ENCODE results near the gene GNB2.

The GNB2 gene

GRCh38 chr7:100629117-100629716 is 44.3 kb upstream of the GNB2 start:
- ChIA-PET CTCF (interaction anchor here (0.6 to 1.0 kb wide), 4 partner anchors 21 to 184 kb away, joined by 3 to 4 read pairs (median 4); no protein-coding TSS in a partner anchor), POLR2A (ENCODE audit: low non-redundant PET) (no interaction called here)
- TF ChIP-seq CTCF (conservative IDR thresholded peaks at IDR 0.05; ENCODE audit: low read depth) = peak; percentile 34; the same call in 1 of the 2 replicates
- DNase-seq (ENCODE audit: low spot score) = no peak
- peak overlapping the region; percentile 19 for H3K27ac ChIP-seq

- TF ChIP-seq CTCF (conservative IDR thresholded peaks at IDR 0.05; ENCODE audit: low read depth) = no peak
- ChIA-PET POLR2A (ENCODE audit: low non-redundant PET) (no interaction called here), CTCF (interaction anchor here (0.5 to 1.0 kb wide), 3 partner anchors 9 to 90 kb away, joined by 4 to 7 read pairs (median 5); partner anchors contain the start of gene EPO)
- DNase-seq (ENCODE audit: low spot score) = no peak
- peak overlapping the region; percentile 19 for H3K27ac ChIP-seq
Observed at GRCh38 chr7:100630066-100630465, 43.5 kb upstream of the GNB2 start.

- peak; percentile 81 for TF ChIP-seq CTCF (conservative IDR thresholded peaks at IDR 0.05; ENCODE audit: low read depth)
- H3K27ac ChIP-seq = peak overlapping the region; percentile 50
- CTCF ChIA-PET = interaction anchor here (0.6 to 2.1 kb wide), 15 partner anchors 9 to 1210 kb away, joined by 3 to 14 read pairs (median 4); partner anchors contain the start of genes MOSPD3 and POP7
- peak; percentile 41 for DNase-seq (ENCODE audit: low spot score)
- POLR2A ChIA-PET (ENCODE audit: low non-redundant PET) = no interaction called here
Observed at GRCh38 chr7:100632951-100633717, 40.4 kb upstream of the GNB2 start.

GRCh38 chr7:100639995-100640516 is 33.5 kb upstream of the GNB2 start:
- CTCF ChIA-PET = interaction anchor here (0.7 to 1.1 kb wide), 2 partner anchors 46 to 58 kb away, joined by 4 to 5 read pairs; no protein-coding TSS in a partner anchor
- no peak for TF ChIP-seq CTCF (conservative IDR thresholded peaks at IDR 0.05; ENCODE audit: low read depth)
- no peak overlapping the region for H3K27ac ChIP-seq
- DNase-seq (ENCODE audit: low spot score) = no peak
- POLR2A ChIA-PET (ENCODE audit: low non-redundant PET) = interaction anchor here (0.6 kb wide), 1 partner anchor 593 kb away, joined by 3 read pairs; no protein-coding TSS in a partner anchor

GRCh38 chr7:100640517-100641440 is 32.8 kb upstream of the GNB2 start:
- TF ChIP-seq CTCF (conservative IDR thresholded peaks at IDR 0.05; ENCODE audit: low read depth) = no peak
- ChIA-PET CTCF (no interaction called here), POLR2A (ENCODE audit: low non-redundant PET) (no interaction called here)
- no peak overlapping the region for H3K27ac ChIP-seq
- no peak for DNase-seq (ENCODE audit: low spot score)
